IPS DF 6.9 (cell line): ENCODE measurements around the gene SLC25A38.
"Not testable (repeated sequence)": the region's sequence is repeated elsewhere in the genome, so short reads cannot be mapped to it uniquely, and the experiment has no call there.

Experiments
- DNase-seq: peaks from one replicate; pipeline ENCODE4 v3.0.0-alpha.2; 2013; ENCODE audit warnings: low read depth, low spot score
- H3K27ac ChIP-seq: one replicate; pipeline ENCODE4 v1.5.1; 2013; ENCODE audit warnings: low read length, control low read depth
- H3K27me3 ChIP-seq: 2 replicates; pipeline ENCODE4 v1.6.1; 2013; ENCODE audit warnings: mild to moderate bottlenecking, low read length; ENCODE audit not compliant: control insufficient read depth, insufficient read depth
- H3K36me3 ChIP-seq: 2 replicates; pipeline ENCODE4 v1.6.1; 2013; ENCODE audit warnings: low read length; ENCODE audit not compliant: control insufficient read depth, insufficient read depth
- H3K4me1 ChIP-seq: 2 replicates; pipeline ENCODE4 v1.6.1; 2013; ENCODE audit warnings: low read length; ENCODE audit not compliant: control insufficient read depth, insufficient read depth
- H3K4me3 ChIP-seq: 2 replicates; pipeline ENCODE4 v1.5.1; 2013; ENCODE audit warnings: mild to moderate bottlenecking, low read length
- H3K9me3 ChIP-seq: 2 replicates; pipeline ENCODE4 v1.6.1; 2013; ENCODE audit warnings: low read length, inconsistent platforms; ENCODE audit not compliant: control insufficient read depth, insufficient read depth
- WGBS: extraction: QIAGEN DNeasy Blood & Tissue Kit; methylation state at CpG from one replicate; pipeline ENCODE4 v1.1.7; 2013; ENCODE audit warnings: mixed read lengths, missing lambda C conversion rate; ENCODE audit not compliant: insufficient read length, insufficient coverage; 5-methylcytosine and 5-hydroxymethylcytosine counted together

Gene SLC25A38

DNA sequence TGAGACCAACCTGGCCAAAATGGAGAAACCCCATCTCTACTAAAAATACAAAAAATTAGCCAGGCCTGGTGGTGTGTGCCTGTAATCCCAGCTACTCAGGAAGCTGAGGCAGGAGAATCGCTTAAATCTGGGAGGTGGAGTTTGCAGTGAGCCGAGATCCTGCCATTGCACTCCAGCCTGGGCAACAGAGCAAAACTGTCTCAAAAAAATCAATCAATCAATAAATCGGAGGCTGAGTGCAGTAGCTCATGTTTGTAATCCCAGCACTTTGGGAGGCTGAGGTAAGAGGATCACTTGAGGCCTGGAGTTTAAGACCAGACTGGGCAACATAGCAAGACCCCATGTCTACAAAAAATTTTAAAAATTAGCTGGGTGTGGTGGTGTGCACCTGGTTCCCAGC is 32.1 kb downstream of the SLC25A38 start:
- H3K27ac ChIP-seq, H3K4me3 ChIP-seq, H3K9me3 ChIP-seq, H3K27me3 ChIP-seq, H3K4me1 ChIP-seq, DNase-seq: not testable (repeated sequence)
- WGBS, result no CpG with 5 or more reads among the region's 3 CpGs
- H3K36me3 ChIP-seq, result peaks cover 30% of the 10 kb centered on the region; the same call in 1 of the 2 replicates

DNA sequence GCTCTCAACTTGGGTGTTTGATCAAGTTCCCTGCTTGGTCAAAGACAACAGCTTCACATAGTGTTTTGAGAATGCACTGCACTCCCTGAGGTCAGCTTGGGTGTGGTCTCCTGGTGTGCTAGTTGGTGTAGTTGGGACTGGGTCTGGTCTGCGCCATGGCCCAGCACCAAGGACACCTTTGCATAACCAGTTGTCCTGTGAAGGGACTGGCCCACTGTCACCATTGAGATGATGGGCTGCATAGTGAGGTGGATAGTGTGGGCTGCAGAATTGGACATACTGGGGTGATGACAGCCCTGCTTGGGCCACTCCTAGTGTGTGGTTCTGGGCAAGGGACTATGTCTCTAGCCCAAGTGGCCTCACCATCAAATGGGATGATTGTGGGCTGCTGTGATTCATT is 32.8 kb downstream of the SLC25A38 start:
- no peak for DNase-seq
- Histone ChIP-seq H3K4me3 (no peak overlapping the region), H3K9me3 (no peaks in the 10 kb centered on the region), H3K27ac (no peak overlapping the region), H3K4me1 (no peaks in the 10 kb centered on the region; the same call in 1 of the 2 replicates), H3K36me3 (peaks cover 23% of the 10 kb centered on the region; the same call in 1 of the 2 replicates), H3K27me3 (no peaks in the 10 kb centered on the region)
- WGBS, result no CpG with 5 or more reads among the region's 1 CpG

DNA sequence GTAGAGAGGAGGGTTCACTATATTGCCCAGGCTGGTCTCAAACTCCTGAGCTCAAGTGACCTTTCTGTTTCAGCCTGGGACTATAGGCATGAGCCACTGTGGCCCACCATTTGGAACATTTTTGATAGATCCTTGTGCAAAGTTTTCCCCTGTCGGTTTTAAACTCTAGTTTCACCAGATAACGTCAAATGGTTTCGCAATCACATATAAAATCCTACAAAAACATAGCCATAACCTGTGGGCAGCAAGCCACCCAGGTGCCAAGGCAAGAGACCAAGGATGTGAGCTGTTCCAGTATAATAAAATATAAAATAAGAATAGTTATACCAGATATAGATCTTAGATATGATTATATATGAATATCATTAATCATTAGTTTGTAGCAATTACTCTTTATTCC is 33.8 kb downstream of the SLC25A38 start:
- not testable (repeated sequence) for H3K4me1 ChIP-seq, H3K27me3 ChIP-seq, DNase-seq, H3K27ac ChIP-seq, H3K4me3 ChIP-seq, H3K9me3 ChIP-seq
- H3K36me3 ChIP-seq, result peaks cover 14% of the 10 kb centered on the region; the same call in 1 of the 2 replicates
- no CpG with 5 or more reads among the region's 3 CpGs for WGBS

DNA sequence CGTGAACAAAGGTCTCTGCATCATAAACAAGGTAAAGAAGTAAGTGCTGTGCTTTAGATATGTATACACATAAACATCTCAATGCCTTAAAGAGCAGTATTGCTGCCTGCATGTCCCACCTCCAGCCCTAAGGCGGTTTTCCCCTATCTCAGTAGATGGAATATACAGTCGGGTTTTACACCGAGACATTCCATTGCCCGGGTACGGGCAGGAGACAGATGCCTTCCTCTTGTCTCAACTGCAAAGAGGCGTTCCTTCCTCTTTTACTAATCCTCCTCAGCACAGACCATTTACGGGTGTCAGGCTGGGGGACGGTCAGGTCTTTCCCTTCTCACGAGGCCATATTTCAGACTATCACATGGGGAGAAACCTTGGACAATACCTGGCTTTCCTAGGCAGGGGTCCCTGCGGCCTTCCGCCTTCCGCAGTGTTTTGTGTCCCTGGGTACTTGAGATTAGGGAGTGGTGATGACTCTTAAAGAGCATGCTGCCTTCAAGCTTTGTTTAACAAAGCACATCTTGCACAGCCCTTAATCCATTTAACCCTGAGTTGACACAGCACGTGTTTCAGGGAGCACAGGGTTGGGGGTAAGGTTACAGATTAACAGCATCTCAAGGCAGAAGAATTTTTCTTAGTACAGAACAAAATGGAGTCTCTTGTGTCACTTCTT is 35.5 kb downstream of the SLC25A38 start:
- not testable (repeated sequence) for DNase-seq, H3K4me3 ChIP-seq, H3K36me3 ChIP-seq, H3K27ac ChIP-seq, H3K27me3 ChIP-seq, H3K9me3 ChIP-seq, H3K4me1 ChIP-seq
- no CpG with 5 or more reads among the region's 14 CpGs for WGBS

DNA sequence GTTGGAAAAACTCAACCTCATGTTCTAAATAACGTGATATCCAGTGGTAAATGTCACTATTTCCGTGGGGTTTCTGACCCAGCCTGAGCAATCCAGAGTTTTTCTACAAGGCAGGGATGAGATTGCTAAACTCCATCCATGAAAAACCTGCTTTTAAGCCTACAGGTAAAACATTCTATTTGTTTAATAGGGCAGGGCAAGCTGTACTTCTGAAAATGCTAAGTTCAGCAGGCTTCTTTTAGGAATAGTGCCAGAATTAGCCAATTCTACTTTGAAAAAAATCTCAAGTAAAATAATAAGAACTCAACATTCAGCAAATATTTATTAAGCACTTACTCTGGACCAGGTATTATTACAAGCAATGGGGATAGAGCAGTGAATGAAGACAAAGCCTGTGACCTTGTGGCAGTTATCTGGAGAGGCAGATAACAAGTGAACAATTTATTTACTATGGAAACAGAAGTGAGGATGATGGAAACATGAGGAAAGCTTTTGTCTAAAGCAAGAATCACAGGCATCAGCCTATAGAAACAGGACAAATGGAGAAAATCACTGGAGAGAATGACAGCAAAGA is 36.7 kb downstream of the SLC25A38 start:
- H3K9me3 ChIP-seq, result no peaks in the 10 kb centered on the region
- H3K36me3 ChIP-seq, result no peaks in the 10 kb centered on the region
- DNase-seq, result no peak
- H3K4me1 ChIP-seq, result no peaks in the 10 kb centered on the region; the same call in 1 of the 2 replicates
- H3K27me3 ChIP-seq, result no peaks in the 10 kb centered on the region
- no peak overlapping the region for H3K27ac ChIP-seq
- WGBS, result no CpG with 5 or more reads among the region's 2 CpGs
- H3K4me3 ChIP-seq, result no peak overlapping the region

DNA sequence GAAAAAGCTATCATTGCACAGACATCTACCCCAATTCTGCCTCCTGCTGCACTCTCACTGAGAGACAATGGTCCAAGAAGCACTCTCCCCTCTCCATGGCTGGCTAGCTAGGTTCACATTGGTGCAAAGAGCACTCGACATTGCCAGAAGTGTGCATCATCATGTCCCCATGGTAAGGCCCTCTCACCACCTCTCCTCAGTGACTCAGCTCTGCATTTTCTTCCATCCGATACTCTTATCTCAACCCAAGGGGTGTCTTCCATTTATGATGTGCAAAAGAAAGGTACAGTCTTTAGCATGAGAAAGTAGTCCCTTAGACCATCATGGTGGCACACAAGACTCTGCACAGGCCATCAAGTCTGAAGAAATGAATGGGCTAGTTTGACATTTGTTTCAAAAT is 37.4 kb downstream of the SLC25A38 start:
- no peaks in the 10 kb centered on the region; the same call in 1 of the 2 replicates for H3K4me1 ChIP-seq
- no peaks in the 10 kb centered on the region for H3K27me3 ChIP-seq
- DNase-seq, result no peak
- H3K27ac ChIP-seq, result no peak overlapping the region
- no CpG with 5 or more reads among the region's 2 CpGs for WGBS
- H3K9me3 ChIP-seq, result no peaks in the 10 kb centered on the region
- H3K4me3 ChIP-seq, result no peak overlapping the region
- H3K36me3 ChIP-seq, result no peaks in the 10 kb centered on the region

DNA sequence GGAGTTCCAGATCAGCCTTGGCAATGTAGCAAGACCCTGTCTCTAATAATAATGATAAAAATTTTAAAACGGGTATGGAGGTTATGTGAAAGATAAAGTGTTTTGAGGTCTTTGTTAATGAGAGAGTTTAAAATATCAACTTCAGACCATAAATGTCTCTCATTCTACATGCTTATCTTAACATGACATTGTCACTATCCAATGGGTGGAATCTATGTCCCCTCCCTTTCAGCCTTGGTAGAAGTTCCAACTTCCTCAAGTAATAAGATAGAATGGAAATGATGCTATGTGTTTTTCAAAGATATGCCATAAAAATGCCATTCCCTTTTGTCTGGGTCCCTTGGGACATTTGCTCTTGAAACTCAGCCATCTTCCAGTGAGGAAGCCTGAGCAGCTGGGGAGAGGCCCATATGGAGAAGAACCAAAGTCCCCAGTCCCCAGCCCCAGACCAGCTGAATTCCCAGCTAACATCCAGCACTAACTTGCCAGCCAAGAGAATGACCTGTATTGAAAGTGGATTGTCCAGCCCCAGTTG is 40.3 kb downstream of the SLC25A38 start:
- 100% methylated on average over 1 of the region's 1 CpG for WGBS
- no peak for DNase-seq
- H3K27me3 ChIP-seq, result no peaks in the 10 kb centered on the region
- H3K9me3 ChIP-seq, result no peaks in the 10 kb centered on the region
- H3K36me3 ChIP-seq, result no peaks in the 10 kb centered on the region
- no peaks in the 10 kb centered on the region; the same call in 1 of the 2 replicates for H3K4me1 ChIP-seq
- no peak overlapping the region for H3K4me3 ChIP-seq
- no peak overlapping the region for H3K27ac ChIP-seq

DNA sequence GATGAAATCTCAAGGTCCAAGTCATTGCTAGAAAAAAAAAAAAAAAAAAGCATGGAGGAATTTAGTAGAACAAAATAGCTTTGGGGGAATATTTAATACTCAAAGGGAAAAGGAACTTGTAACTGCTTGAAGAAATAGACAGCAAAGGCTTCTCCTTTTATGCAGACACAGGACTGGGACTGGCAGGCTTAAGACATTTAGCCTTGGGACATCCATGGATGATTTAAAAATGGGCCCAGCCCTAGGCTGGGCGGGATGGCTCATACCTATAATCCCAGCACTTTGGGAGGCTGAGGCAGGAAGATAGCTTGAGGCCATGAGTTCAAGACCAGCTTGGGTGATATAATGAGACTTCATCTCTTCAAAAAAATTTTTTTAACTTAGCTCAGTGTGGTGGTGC is 43.1 kb downstream of the SLC25A38 start:
- H3K9me3 ChIP-seq, result no peaks in the 10 kb centered on the region
- no peak for DNase-seq
- H3K4me1 ChIP-seq, result no peaks in the 10 kb centered on the region
- no peaks in the 10 kb centered on the region for H3K36me3 ChIP-seq
- H3K4me3 ChIP-seq, result no peak overlapping the region
- H3K27me3 ChIP-seq, result no peaks in the 10 kb centered on the region
- no peak overlapping the region for H3K27ac ChIP-seq
- no CpG with 5 or more reads among the region's 1 CpG for WGBS

DNA sequence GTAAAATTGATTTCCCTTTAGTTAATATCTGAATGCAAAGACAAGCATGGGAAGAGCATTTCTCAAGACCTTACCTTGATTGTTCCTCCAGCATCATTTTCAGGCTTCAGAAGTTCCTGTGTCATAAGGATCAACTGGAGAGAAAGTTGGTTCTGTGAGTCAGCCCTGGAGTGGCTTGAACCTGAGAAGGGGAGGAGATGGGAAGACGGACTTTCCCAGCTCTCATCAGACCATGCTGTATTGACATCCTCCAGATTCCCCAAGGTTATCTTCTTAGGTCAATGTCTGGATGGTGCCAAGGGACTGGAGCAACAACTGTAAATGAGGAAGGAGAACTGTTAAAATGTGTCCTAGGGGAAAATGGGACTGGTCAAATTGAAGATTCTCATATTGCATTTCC is 44.3 kb downstream of the SLC25A38 start:
- Histone ChIP-seq H3K36me3 (no peaks in the 10 kb centered on the region), H3K4me1 (no peaks in the 10 kb centered on the region), H3K9me3 (no peaks in the 10 kb centered on the region), H3K4me3 (no peak overlapping the region), H3K27ac (no peak overlapping the region), H3K27me3 (no peaks in the 10 kb centered on the region)
- no peak for DNase-seq
- no CpG with 5 or more reads among the region's 1 CpG for WGBS

DNA sequence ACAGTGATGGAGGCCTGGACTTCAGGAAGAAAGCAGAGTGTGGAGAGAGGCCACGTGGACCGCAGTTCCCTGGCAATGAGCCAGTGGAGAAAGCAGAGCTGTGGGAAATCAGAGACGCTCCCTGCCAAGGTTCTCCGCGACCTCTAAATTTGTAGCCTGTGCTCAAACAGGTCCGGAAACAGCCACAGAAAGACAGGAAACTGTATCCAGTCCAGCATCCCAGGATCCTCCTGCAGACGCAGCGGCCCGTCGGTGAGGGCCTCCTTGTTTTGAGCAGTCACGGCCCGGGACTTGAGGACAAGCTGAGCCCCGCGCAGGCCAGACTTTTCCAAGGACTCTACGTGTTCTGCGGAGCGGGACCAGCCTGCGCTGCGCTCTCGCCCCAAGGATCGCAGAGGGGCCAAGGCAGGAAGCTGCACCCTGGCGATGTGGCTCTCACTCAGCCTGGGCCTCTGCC is 45.6 kb downstream of the SLC25A38 start:
- Histone ChIP-seq H3K4me3 (no peak overlapping the region), H3K27ac (no peak overlapping the region), H3K36me3 (no peaks in the 10 kb centered on the region), H3K9me3 (no peaks in the 10 kb centered on the region), H3K4me1 (no peaks in the 10 kb centered on the region), H3K27me3 (no peaks in the 10 kb centered on the region)
- no peak for DNase-seq
- no CpG with 5 or more reads among the region's 22 CpGs for WGBS
